Endothelial cell of umbilical vein (primary cell): ENCODE measurements around the gene CTF1. TPM values are rescaled to one million over a fixed set of nuclear protein-coding genes. Genes with fewer than 3 reads are reported as not detected.

Experiments
- BruUV-seq: library from RNA; stranded (reverse); fragments of 400-500 nt; replicated peaks from 2 replicates; lab custom pipeline; 2021; lab: Mats Ljungman, UMichigan
- CTCF ChIA-PET: fragments of 300-600, 350-600 bp; sonication (Branson Sonifier 250); formaldehyde crosslinking; loops from one replicate; lab custom pipeline; 2021; ENCODE audit warnings: antibody characterized with exemption, inconsistent platforms; lab: Charles Lee
- POLR2A ChIA-PET: fragments of 300-600, 350-600 bp; sonication (Branson Sonifier 250); formaldehyde crosslinking; loops from one replicate; lab custom pipeline; 2021; ENCODE audit warnings: antibody characterized with exemption, inconsistent platforms; lab: Charles Lee
- DNase-seq: peaks from one replicate; pipeline ENCODE4 v3.0.0-alpha.2; 2011; ENCODE audit warnings: low read depth, low spot score
- FAIRE-seq: peaks from 2 replicates; lab custom pipeline; 2011; peaks lifted over from hg19 to GRCh38; lab: Jason Lieb, UNC
- H2AFZ ChIP-seq: 2 replicates; pipeline ENCODE4 v1.6.0; 2012; ENCODE audit warnings: low read depth, low read length, control low read depth, inconsistent platforms
- H3K27ac ChIP-seq: 2 replicates; pipeline ENCODE4 v1.5.1; 2011; ENCODE audit warnings: low read depth, mild to moderate bottlenecking, control low read depth, low read length, moderate library complexity; ENCODE audit not compliant: insufficient read depth
- H3K27me3 ChIP-seq, 2 experiments: 2 replicates each; pipeline versions ENCODE4 v1.6.0 to v1.6.1; 2011; ENCODE audit warnings: low read length in 2 of 2, mixed read lengths in 1 of 2; ENCODE audit not compliant: control insufficient read depth in 2 of 2, insufficient read depth in 2 of 2
- H3K36me3 ChIP-seq, 2 experiments: 2 replicates in 1 of 2; 3 replicates in 1 of 2; pipeline ENCODE4 v1.5.1; 2011; ENCODE audit warnings: low read length in 2 of 2, mild to moderate bottlenecking in 1 of 2, moderate library complexity in 1 of 2; ENCODE audit not compliant: control insufficient read depth in 2 of 2, insufficient read depth in 2 of 2; ENCODE audit errors: extremely low read depth in 1 of 2
- H3K4me1 ChIP-seq: 3 replicates; pipeline ENCODE4 v1.5.1; 2011; ENCODE audit warnings: mild to moderate bottlenecking, low read length; ENCODE audit not compliant: control insufficient read depth, insufficient read depth; ENCODE audit errors: extremely low read depth
- H3K4me2 ChIP-seq: 2 replicates; pipeline ENCODE4 v1.6.1; 2011; ENCODE audit warnings: low read length, control low read depth, mixed read lengths; ENCODE audit not compliant: insufficient read depth
- H3K4me3 ChIP-seq, 3 experiments: fragments of 200-600 bp in 1 of 3; sonication (generic), shearing (Covaris generic) in 1 of 3; replicated peaks in 1 of 3; 2 replicates each; pipeline ENCODE4 v1.5.1; 2011 to 2016; ENCODE audit warnings: control low read depth in 3 of 3, low read length in 3 of 3, mild to moderate bottlenecking in 2 of 3, inconsistent platforms in 1 of 3, low read depth in 1 of 3, moderate library complexity in 1 of 3; ENCODE audit not compliant: insufficient read depth in 1 of 3
- H3K79me2 ChIP-seq: 2 replicates; pipeline ENCODE4 v1.6.0; 2012; ENCODE audit warnings: low read length, inconsistent platforms; ENCODE audit not compliant: control insufficient read depth, insufficient read depth
- H3K9ac ChIP-seq: replicated peaks from 2 replicates; pipeline ENCODE3; 2011; ENCODE audit warnings: low read length, control low read depth; ENCODE audit not compliant: insufficient read depth; ENCODE audit errors: extremely low read depth
- H3K9me1 ChIP-seq: replicated peaks from 3 replicates; pipeline ENCODE4 v1.6.0; 2011; ENCODE audit warnings: mild to moderate bottlenecking, low read length; ENCODE audit not compliant: control insufficient read depth, insufficient read depth; ENCODE audit errors: extremely low read depth
- H3K9me3 ChIP-seq: replicated peaks from 2 replicates; pipeline ENCODE4 v1.5.1; 2012; ENCODE audit warnings: low read length, inconsistent platforms; ENCODE audit not compliant: control insufficient read depth, insufficient read depth
- H4K20me1 ChIP-seq: replicated peaks from 2 replicates; pipeline ENCODE3; 2011; ENCODE audit warnings: mild to moderate bottlenecking, low read length; ENCODE audit not compliant: control insufficient read depth, insufficient read depth; ENCODE audit errors: extremely low read depth
- EZH2 ChIP-seq: IDR thresholded peaks from 2 replicates; pipeline ENCODE4 v1.6.1; 2012; ENCODE audit warnings: borderline replicate concordance, low read depth, mild to moderate bottlenecking, moderate library complexity, low read length, inconsistent platforms; ENCODE audit not compliant: severe bottlenecking
- FOS ChIP-seq: IDR thresholded peaks from 2 replicates; pipeline ENCODE4 v1.6.1; 2011; ENCODE audit warnings: mild to moderate bottlenecking, low read length, moderate library complexity, borderline replicate concordance; ENCODE audit not compliant: insufficient read depth
- GATA2 ChIP-seq: IDR thresholded peaks from 2 replicates; pipeline ENCODE4 v1.7.0; 2011; ENCODE audit warnings: low read depth, mild to moderate bottlenecking, moderate library complexity, mixed read lengths, low read length; ENCODE audit not compliant: insufficient read length, insufficient read depth
- JUN ChIP-seq: IDR thresholded peaks from 2 replicates; pipeline ENCODE4 v1.6.1; 2011; ENCODE audit warnings: borderline replicate concordance, low read depth; ENCODE audit not compliant: insufficient read length, insufficient read depth
- MYC ChIP-seq: IDR thresholded peaks from one replicate; pipeline ENCODE4 v1.6.1; 2011; ENCODE audit warnings: mild to moderate bottlenecking, low read depth, low read length
- POLR2A ChIP-seq: IDR thresholded peaks from 2 replicates; pipeline ENCODE4 v1.6.1; 2012; ENCODE audit warnings: low read depth, mild to moderate bottlenecking, control low read depth, low read length
- POLR2AphosphoS5 ChIP-seq: IDR thresholded peaks from 2 replicates; pipeline ENCODE4 v1.6.1; 2012; ENCODE audit warnings: low read depth, mild to moderate bottlenecking, control low read depth, low read length, moderate library complexity; ENCODE audit not compliant: insufficient read depth
- dilution Hi-C: fragments of 300-500 bp; cut with MboI; formaldehyde crosslinking; loops from one replicate; pipeline ENCODE4 v1.15.0; 2019; ENCODE audit warnings: low sequenced_read_pairs; ENCODE audit not compliant: extremely low pct_ligation_motif_present
- intact Hi-C: fragments of 100-400 bp; cut with micrococcal nuclease; formaldehyde crosslinking; loops from one replicate; pipeline ENCODE4 v1.10.0; 2022
- polyA plus RNA-seq, 4 experiments: library from polyadenylated mRNA; depleted of rRNA in 3 of 4; stranded (reverse) in 3 of 4; unstranded in 1 of 4; fragments of >200 nt; gene quantifications; 2 replicates each; pipeline versions ENCODE4 v1.2.1 to v1.2.3, GENCODE V29; 2011 to 2012; ENCODE audit warnings: missing spikeins in 1 of 4
- total RNA-seq: library from RNA; stranded (reverse); gene quantifications from 2 replicates; pipeline ENCODE4 v1.2.3, GENCODE V29; 2021
- TF ChIP-seq, protein P1 (sequence below), 2 donors: IDR thresholded peaks; 1 replicate in 1 of 2; 2 replicates in 1 of 2; pipeline ENCODE4 v1.5.1; 2011; ENCODE audit warnings: low read length in 2 of 2, mild to moderate bottlenecking in 2 of 2, moderate library complexity in 2 of 2, control low read depth in 1 of 2, inconsistent platforms in 1 of 2, low read depth in 1 of 2; ENCODE audit not compliant: insufficient read depth in 1 of 2; ENCODE audit errors: extremely low read depth in 1 of 2
- TF ChIP-seq, protein P2 (sequence below): IDR thresholded peaks from 2 replicates; pipeline ENCODE4 v1.6.1; 2011; ENCODE audit not compliant: insufficient read depth, insufficient read length

The CTF1 gene
- total and polyA plus RNA-seq, 2 donors (not counting 3 experiments of a cell fraction or from before 2014, with no cell fraction given) = 1.5 to 4.7 TPM

- Histone ChIP-seq H3K9ac (peak overlapping the region; percentile 47), H4K20me1 (no peaks in the 10 kb centered on the region), H2AFZ (peak overlapping the region; percentile 61), H3K9me3 (no peaks in the 10 kb centered on the region), H3K4me2 (peak overlapping the region; percentile 63), H3K4me1 (peaks cover 27% of the 10 kb centered on the region), H3K27me3 (no peaks in the 10 kb centered on the region), H3K36me3 (no peaks in the 10 kb centered on the region), H3K27ac (peak overlapping the region; percentile 14), H3K9me1 (no peaks in the 10 kb centered on the region), H3K79me2 (no peaks in the 10 kb centered on the region), H3K4me3 (peak overlapping the region; percentile 12 to 34 (median 31))
- ChIA-PET CTCF (interaction anchor here (0.7 to 3.5 kb wide), 22 partner anchors 8 to 130 kb away, joined by 3 to 128 read pairs (median 5); partner anchors contain the start of gene BCL7C), POLR2A (interaction anchor here (0.7 to 1.6 kb wide), 3 partner anchors 55 to 128 kb away, joined by 4 to 6 read pairs (median 5); no protein-coding TSS in a partner anchor)
- DNase-seq (no peak), FAIRE-seq (peak; percentile 59)
- intact Hi-C loops (loop anchor here (1.0 kb wide), 1 partner anchor 57 kb away; no protein-coding TSS in a partner anchor), dilution Hi-C loops (no loop called here)
- BruUV-seq = TSS peak; percentile 10
- TF ChIP-seq MYC (no peak), JUN (no peak), POLR2AphosphoS5 (no peak), POLR2A (no peak), FOS (no peak), EZH2 (no peak), GATA2 (no peak)
- TF ChIP-seq, protein P1, sequence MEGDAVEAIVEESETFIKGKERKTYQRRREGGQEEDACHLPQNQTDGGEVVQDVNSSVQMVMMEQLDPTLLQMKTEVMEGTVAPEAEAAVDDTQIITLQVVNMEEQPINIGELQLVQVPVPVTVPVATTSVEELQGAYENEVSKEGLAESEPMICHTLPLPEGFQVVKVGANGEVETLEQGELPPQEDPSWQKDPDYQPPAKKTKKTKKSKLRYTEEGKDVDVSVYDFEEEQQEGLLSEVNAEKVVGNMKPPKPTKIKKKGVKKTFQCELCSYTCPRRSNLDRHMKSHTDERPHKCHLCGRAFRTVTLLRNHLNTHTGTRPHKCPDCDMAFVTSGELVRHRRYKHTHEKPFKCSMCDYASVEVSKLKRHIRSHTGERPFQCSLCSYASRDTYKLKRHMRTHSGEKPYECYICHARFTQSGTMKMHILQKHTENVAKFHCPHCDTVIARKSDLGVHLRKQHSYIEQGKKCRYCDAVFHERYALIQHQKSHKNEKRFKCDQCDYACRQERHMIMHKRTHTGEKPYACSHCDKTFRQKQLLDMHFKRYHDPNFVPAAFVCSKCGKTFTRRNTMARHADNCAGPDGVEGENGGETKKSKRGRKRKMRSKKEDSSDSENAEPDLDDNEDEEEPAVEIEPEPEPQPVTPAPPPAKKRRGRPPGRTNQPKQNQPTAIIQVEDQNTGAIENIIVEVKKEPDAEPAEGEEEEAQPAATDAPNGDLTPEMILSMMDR (IDR thresholded peaks at IDR 0.05; ENCODE audit: extremely low read depth in 1 of 2, insufficient read depth in 1 of 2, low read depth in 1 of 2, low read length in 2 of 2) = no peak
- TF ChIP-seq, protein P2, sequence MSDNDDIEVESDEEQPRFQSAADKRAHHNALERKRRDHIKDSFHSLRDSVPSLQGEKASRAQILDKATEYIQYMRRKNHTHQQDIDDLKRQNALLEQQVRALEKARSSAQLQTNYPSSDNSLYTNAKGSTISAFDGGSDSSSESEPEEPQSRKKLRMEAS = no peak
Observed at GRCh38 chr16:30901201-30902028, 5.0 kb downstream of the CTF1 start.
